WTC11 (cell line): ENCODE data around the gene COL4A3. TPM values are rescaled to one million over a fixed set of nuclear protein-coding genes. Genes with fewer than 3 reads are reported as not detected.

Source experiments
- ATAC-seq: fragments of 200-7000 bp; cut with Tn5 transposase; 2 replicates; pipeline ENCODE4 v1.10.0; 2021; ENCODE audit warnings: mild to moderate bottlenecking, moderate library complexity
- CTCF ChIA-PET: fragments of 300-600 bp; sonication (Branson Sonifier 250); formaldehyde crosslinking; loops from one replicate; lab custom pipeline; 2021; ENCODE audit warnings: antibody characterized with exemption; lab: Charles Lee
- POLR2A ChIA-PET: fragments of 350-600 bp; sonication (Branson Sonifier 250); formaldehyde crosslinking; loops from one replicate; lab custom pipeline; 2021; ENCODE audit warnings: antibody characterized with exemption; lab: Charles Lee
- DNase-seq: peaks from one replicate; pipeline ENCODE4 v3.0.0; 2021; ENCODE audit warnings: low spot score
- H3K27ac Mint-ChIP-seq: 2 replicates; pipeline ENCODE4 v1.8.0; 2021; ENCODE audit warnings: mixed read lengths
- H3K27me3 Mint-ChIP-seq: 2 replicates; pipeline ENCODE4 v1.8.0; 2021; ENCODE audit warnings: low read depth, mild to moderate bottlenecking, moderate library complexity, mixed read lengths
- H3K36me3 Mint-ChIP-seq: 2 replicates; pipeline ENCODE4 v1.8.0; 2021; ENCODE audit warnings: mixed read lengths
- H3K4me1 Mint-ChIP-seq: 2 replicates; pipeline ENCODE4 v1.8.0; 2022; ENCODE audit warnings: mixed read lengths
- H3K4me3 Mint-ChIP-seq: 2 replicates; pipeline ENCODE4 v1.8.0; 2021; ENCODE audit warnings: mild to moderate bottlenecking, moderate library complexity, mixed read lengths
- H3K9me3 Mint-ChIP-seq: 2 replicates; pipeline ENCODE4 v1.8.0; 2021; ENCODE audit warnings: mixed read lengths
- AR ChIP-seq: fragments of 250-450 bp; sonication (Bioruptor Pico); IDR thresholded peaks from 2 replicates; pipeline ENCODE4 v1.9.0; 2021; ENCODE audit warnings: mild to moderate bottlenecking
- ATF6 ChIP-seq: sonication (generic); formaldehyde crosslinking; IDR thresholded peaks from 2 replicates; pipeline ENCODE4 v1.8.1; 2023; ENCODE audit warnings: mild to moderate bottlenecking, missing genetic modification reagents
- E2F5 ChIP-seq: sonication (generic); formaldehyde crosslinking; IDR thresholded peaks from 2 replicates; pipeline ENCODE4 v1.8.1; 2022; ENCODE audit warnings: mild to moderate bottlenecking, moderate library complexity, missing genetic modification reagents
- EMX1 ChIP-seq: fragments of 250-450 bp; sonication (Bioruptor Pico); IDR thresholded peaks from 2 replicates; pipeline ENCODE4 v1.8.0; 2021; ENCODE audit warnings: mild to moderate bottlenecking
- ETV6 ChIP-seq: sonication (generic); formaldehyde crosslinking; IDR thresholded peaks from 2 replicates; pipeline ENCODE4 v1.8.1; 2022; ENCODE audit warnings: mild to moderate bottlenecking, missing genetic modification reagents
- FOXP1 ChIP-seq: sonication (generic); formaldehyde crosslinking; IDR thresholded peaks from 2 replicates; pipeline ENCODE4 v1.8.0; 2022; ENCODE audit warnings: missing genetic modification reagents, mild to moderate bottlenecking, moderate library complexity, borderline replicate concordance
- GTF2I ChIP-seq: fragments of 250-450 bp; sonication (Bioruptor Pico); conservative IDR thresholded peaks from 2 replicates; pipeline ENCODE4 v1.4.0; 2021; ENCODE audit warnings: mild to moderate bottlenecking
- IRF1 ChIP-seq: sonication (generic); formaldehyde crosslinking; IDR thresholded peaks from 2 replicates; pipeline ENCODE4 v1.8.0; 2023; ENCODE audit warnings: missing genetic modification reagents
- IRF2 ChIP-seq: sonication (generic); formaldehyde crosslinking; IDR thresholded peaks from 2 replicates; pipeline ENCODE4 v1.8.0; 2022; ENCODE audit warnings: low read depth, missing genetic modification reagents, borderline replicate concordance
- NR3C1 ChIP-seq: sonication (generic); formaldehyde crosslinking; conservative IDR thresholded peaks from 2 replicates; pipeline ENCODE4 v1.8.1; 2023; ENCODE audit warnings: low read depth, mild to moderate bottlenecking, missing genetic modification reagents
- PREB ChIP-seq: sonication (generic); formaldehyde crosslinking; IDR thresholded peaks from 2 replicates; pipeline ENCODE4 v1.8.1; 2022; ENCODE audit warnings: mild to moderate bottlenecking, missing genetic modification reagents, moderate library complexity, borderline replicate concordance
- USF2 ChIP-seq: sonication (generic); formaldehyde crosslinking; IDR thresholded peaks from 2 replicates; pipeline ENCODE4 v1.8.1; 2023; ENCODE audit warnings: mild to moderate bottlenecking, missing genetic modification reagents, moderate library complexity
- ZBTB21 ChIP-seq: sonication (generic); formaldehyde crosslinking; IDR thresholded peaks from 2 replicates; pipeline ENCODE4 v1.8.1; 2023; ENCODE audit warnings: mild to moderate bottlenecking, missing genetic modification reagents, borderline replicate concordance
- ZNF232 ChIP-seq: sonication (generic); formaldehyde crosslinking; IDR thresholded peaks from 2 replicates; pipeline ENCODE4 v1.8.0; 2022; ENCODE audit warnings: mild to moderate bottlenecking, missing genetic modification reagents
- ZNF263 ChIP-seq: sonication (generic); formaldehyde crosslinking; IDR thresholded peaks from 2 replicates; pipeline ENCODE4 v1.8.1; 2022; ENCODE audit warnings: low read depth, mild to moderate bottlenecking, moderate library complexity, missing genetic modification reagents
- total RNA-seq: library from RNA; stranded (reverse); gene quantifications from 3 replicates; pipeline ENCODE4 v1.2.3, GENCODE V29; 2021

The COL4A3 gene
- total RNA-seq, 1 experiment from 2014 or later, result 0.90 TPM

- ATAC-seq (no peak), DNase-seq (no peak)
- Mint-ChIP-seq H3K4me3 (no peak overlapping the region), H3K36me3 (peaks cover 53% of the 10 kb centered on the region), H3K4me1 (peaks cover 7% of the 10 kb centered on the region), H3K27ac (no peak overlapping the region), H3K27me3 (peaks cover 12% of the 10 kb centered on the region), H3K9me3 (peaks cover 62% of the 10 kb centered on the region)
- TF ChIP-seq ATF6 (CRISPR knock-in tag) (no peak), EMX1 (CRISPR knock-in tag) (no peak), NR3C1 (CRISPR knock-in tag) (no peak), ZNF232 (CRISPR knock-in tag) (no peak), USF2 (CRISPR knock-in tag) (no peak), ZBTB21 (CRISPR knock-in tag) (no peak), E2F5 (CRISPR knock-in tag) (no peak), ZNF263 (no peak), IRF2 (no peak), PREB (CRISPR knock-in tag) (no peak), AR (CRISPR knock-in tag) (no peak), GTF2I (no peak), FOXP1 (CRISPR knock-in tag) (no peak)
- ChIA-PET CTCF (no interaction called here), POLR2A (no interaction called here)
These were observed 156.1 kb downstream of the COL4A3 start for GRCh38 chr2:227320305-227321094.

- Mint-ChIP-seq H3K36me3 (peaks cover 51% of the 10 kb centered on the region), H3K27me3 (peaks cover 12% of the 10 kb centered on the region), H3K9me3 (peaks cover 54% of the 10 kb centered on the region), H3K27ac (no peak overlapping the region), H3K4me3 (no peak overlapping the region), H3K4me1 (peaks cover 26% of the 10 kb centered on the region)
- ChIA-PET POLR2A (no interaction called here), CTCF (no interaction called here)
- ATAC-seq (no peak), DNase-seq (no peak)
- TF ChIP-seq IRF1, result no peak
- TF ChIP-seq ETV6 (CRISPR knock-in tag), result no peak
- peak; percentile 54; the same call in 1 of the 2 replicates for TF ChIP-seq GTF2I
- TF ChIP-seq, all 79 proteins: peak for 1
These were observed 158.2 kb downstream of the COL4A3 start for GRCh38 chr2:227322530-227323205.
